NCI-H69 (cell line): Measurements from ENCODE around the gene UBE2H.
A peak's percentile ranks its signal among the peaks of the same experiment; 100 is the strongest.
"Not testable (repeated sequence)": the region's sequence is repeated elsewhere in the genome, so short reads cannot be mapped to it uniquely, and the experiment has no call there.

Experiments used
- DNase-seq: peaks from one replicate; lab custom pipeline; 2025; lab: John Stamatoyannopoulos, UW

Gene UBE2H

GRCh38 chr7:129908181-129908580, 44.6 kb downstream of the UBE2H start:
- no peak for DNase-seq

GRCh38 chr7:129907122-129907736, 45.5 kb downstream of the UBE2H start:
- DNase-seq, result no peak

GRCh38 chr7:129906700-129907099, 46.1 kb downstream of the UBE2H start:
- no peak for DNase-seq

- no peak for DNase-seq
These were observed 48.8 kb downstream of the UBE2H start for GRCh38 chr7:129903935-129904334.

- DNase-seq, result no peak
These were observed 49.9 kb downstream of the UBE2H start for GRCh38 chr7:129902788-129903422.

GRCh38 chr7:129898502-129899160, 54.1 kb downstream of the UBE2H start:
- DNase-seq, result no peak

GRCh38 chr7:129898007-129898406, 54.8 kb downstream of the UBE2H start:
- DNase-seq, result no peak

GRCh38 chr7:129896568-129897382, 56.0 kb downstream of the UBE2H start:
- no peak for DNase-seq

- DNase-seq, result not testable (repeated sequence)
These were observed 58.6 kb downstream of the UBE2H start for GRCh38 chr7:129894184-129894583.

GRCh38 chr7:129890090-129890489, 62.7 kb downstream of the UBE2H start:
- no peak for DNase-seq

GRCh38 chr7:129889133-129889844, 63.5 kb downstream of the UBE2H start:
- DNase-seq, result no peak

GRCh38 chr7:129887865-129888264, 64.9 kb downstream of the UBE2H start:
- DNase-seq, result no peak

- DNase-seq, result no peak
These were observed 66.0 kb downstream of the UBE2H start for GRCh38 chr7:129886818-129887186.

- DNase-seq, result no peak
These were observed 66.5 kb downstream of the UBE2H start for GRCh38 chr7:129886167-129886817.

- DNase-seq, result no peak
These were observed 68.3 kb downstream of the UBE2H start for GRCh38 chr7:129884495-129884894.

- no peak for DNase-seq
These were observed 69.6 kb downstream of the UBE2H start for GRCh38 chr7:129883151-129883550.

GRCh38 chr7:129882531-129882930, 70.2 kb downstream of the UBE2H start:
- DNase-seq, result no peak

- peak; percentile 25 for DNase-seq
These were observed 75.5 kb downstream of the UBE2H start for GRCh38 chr7:129877146-129877792.

GRCh38 chr7:129875745-129876411, 76.9 kb downstream of the UBE2H start:
- DNase-seq, result no peak

- no peak for DNase-seq
These were observed 77.6 kb downstream of the UBE2H start for GRCh38 chr7:129875160-129875559.
